ENCODE data around the gene SIGLEC7. TPM values are rescaled to one million over a fixed set of nuclear protein-coding genes. Genes with fewer than 3 reads are reported as not detected.

SIGLEC7 gene
- total RNA-seq, 2 donors from 2014 or later = not detected

- TF ChIP-seq CTCF (conservative IDR thresholded peaks at IDR 0.05) = no peak
- Mint-ChIP-seq H3K4me1 (peaks cover 11% of the 10 kb centered on the region), H3K9me3 (no peaks in the 10 kb centered on the region), H3K4me3 (peak overlapping the region; percentile 94), H3K27ac (peak overlapping the region; percentile 86), H3K36me3 (ENCODE audit: low read depth) (peaks cover 6% of the 10 kb centered on the region), H3K27me3 (ENCODE audit: insufficient read depth) (peaks cover 4% of the 10 kb centered on the region)
- DNase-seq = no peak
- 15 to 71% methylated on average over 1 to 15 of the region's 15 CpGs for WGBS, 2 experiments (ENCODE audit: insufficient coverage in 1 of 2, insufficient read length in 1 of 2)
- Histone ChIP-seq H3K9ac (ENCODE audit: extremely low read depth, low read length, poor library complexity, severe bottlenecking) (peak overlapping the region; percentile 34), H3K36me3 (ENCODE audit: control insufficient read depth, insufficient read depth, low read length) (no peaks in the 10 kb centered on the region), H3K9me3 (ENCODE audit: control insufficient read depth, low read length) (no peaks in the 10 kb centered on the region), H3K4me3 (ENCODE audit: low read length) (peak overlapping the region; percentile 86), H3K27me3 (ENCODE audit: control insufficient read depth, insufficient read depth, low read length, poor library complexity, severe bottlenecking) (peaks cover 15% of the 10 kb centered on the region), H3K4me1 (ENCODE audit: control insufficient read depth, insufficient read depth, low read length) (no peaks in the 10 kb centered on the region), H3K27ac (ENCODE audit: low read depth, low read length) (no peak overlapping the region)
Measured at GRCh38 chr19:51108805-51109146, 33.3 kb upstream of the SIGLEC7 start.

- H3K9me3 ChIP-seq (ENCODE audit: control insufficient read depth, low read length) = no peaks in the 10 kb centered on the region
- WGBS, 2 experiments (ENCODE audit: insufficient coverage in 1 of 2, insufficient read length in 1 of 2) = 74 to 80% methylated on average over 1 of the region's 1 CpG
- H3K4me1 Mint-ChIP-seq = peaks cover 11% of the 10 kb centered on the region
- no peaks in the 10 kb centered on the region for H3K9me3 Mint-ChIP-seq
- H3K27me3 ChIP-seq (ENCODE audit: control insufficient read depth, insufficient read depth, low read length, poor library complexity, severe bottlenecking) = peaks cover 20% of the 10 kb centered on the region
- H3K36me3 Mint-ChIP-seq (ENCODE audit: low read depth) = peaks cover under 1% of the 10 kb centered on the region
- no peak overlapping the region for H3K27ac Mint-ChIP-seq
- H3K27ac ChIP-seq (ENCODE audit: low read depth, low read length) = no peak overlapping the region
- H3K36me3 ChIP-seq (ENCODE audit: control insufficient read depth, insufficient read depth, low read length) = no peaks in the 10 kb centered on the region
- no peaks in the 10 kb centered on the region for H3K4me1 ChIP-seq (ENCODE audit: control insufficient read depth, insufficient read depth, low read length)
- H3K27me3 Mint-ChIP-seq (ENCODE audit: insufficient read depth) = peaks cover 16% of the 10 kb centered on the region
- no peak overlapping the region for H3K9ac ChIP-seq (ENCODE audit: extremely low read depth, low read length, poor library complexity, severe bottlenecking)
- no peak overlapping the region for H3K4me3 ChIP-seq (ENCODE audit: low read length)
- H3K4me3 Mint-ChIP-seq = no peak overlapping the region
- no peak for TF ChIP-seq CTCF (conservative IDR thresholded peaks at IDR 0.05)
- DNase-seq = no peak
Measured at GRCh38 chr19:51110666-51110971, 31.5 kb upstream of the SIGLEC7 start.

GRCh38 chr19:51111606-51112005, 30.5 kb upstream of the SIGLEC7 start:
- no peak overlapping the region for H3K9ac ChIP-seq (ENCODE audit: extremely low read depth, low read length, poor library complexity, severe bottlenecking)
- Mint-ChIP-seq H3K4me1 (peaks cover 11% of the 10 kb centered on the region), H3K36me3 (ENCODE audit: low read depth) (no peaks in the 10 kb centered on the region), H3K4me3 (no peak overlapping the region), H3K27ac (no peak overlapping the region), H3K9me3 (no peaks in the 10 kb centered on the region), H3K27me3 (ENCODE audit: insufficient read depth) (peaks cover 25% of the 10 kb centered on the region)
- no peak overlapping the region for H3K27ac ChIP-seq (ENCODE audit: low read depth, low read length)
- DNase-seq = peak; percentile 74
- H3K4me3 ChIP-seq (ENCODE audit: low read length) = no peak overlapping the region
- no peaks in the 10 kb centered on the region for H3K9me3 ChIP-seq (ENCODE audit: control insufficient read depth, low read length)
- peaks cover 23% of the 10 kb centered on the region for H3K27me3 ChIP-seq (ENCODE audit: control insufficient read depth, insufficient read depth, low read length, poor library complexity, severe bottlenecking)
- no peaks in the 10 kb centered on the region for H3K4me1 ChIP-seq (ENCODE audit: control insufficient read depth, insufficient read depth, low read length)
- H3K36me3 ChIP-seq (ENCODE audit: control insufficient read depth, insufficient read depth, low read length) = no peaks in the 10 kb centered on the region
- WGBS, 2 experiments (ENCODE audit: insufficient coverage in 1 of 2, insufficient read length in 1 of 2) = 44 to 59% methylated on average over 5 to 6 of the region's 6 CpGs
- peak; percentile 74 for TF ChIP-seq CTCF (conservative IDR thresholded peaks at IDR 0.05)
